NCI-H1694 (cell line): Measurements from ENCODE around the gene MTMR11.
"Not testable (repeated sequence)": the region's sequence is repeated elsewhere in the genome, so short reads cannot be mapped to it uniquely, and the experiment has no call there.

ENCODE experiments used
- DNase-seq: peaks from one replicate; lab custom pipeline; 2025; lab: John Stamatoyannopoulos, UW

Gene MTMR11

GRCh38 chr1:149936170-149936991 lies at the start of gene MTMR11:
TSS of gene MTMR11 (minus strand) at chr1:149936879. CDS start at chr1:149936647, 232 bp downstream.
- DNase-seq = no peak

DNA sequence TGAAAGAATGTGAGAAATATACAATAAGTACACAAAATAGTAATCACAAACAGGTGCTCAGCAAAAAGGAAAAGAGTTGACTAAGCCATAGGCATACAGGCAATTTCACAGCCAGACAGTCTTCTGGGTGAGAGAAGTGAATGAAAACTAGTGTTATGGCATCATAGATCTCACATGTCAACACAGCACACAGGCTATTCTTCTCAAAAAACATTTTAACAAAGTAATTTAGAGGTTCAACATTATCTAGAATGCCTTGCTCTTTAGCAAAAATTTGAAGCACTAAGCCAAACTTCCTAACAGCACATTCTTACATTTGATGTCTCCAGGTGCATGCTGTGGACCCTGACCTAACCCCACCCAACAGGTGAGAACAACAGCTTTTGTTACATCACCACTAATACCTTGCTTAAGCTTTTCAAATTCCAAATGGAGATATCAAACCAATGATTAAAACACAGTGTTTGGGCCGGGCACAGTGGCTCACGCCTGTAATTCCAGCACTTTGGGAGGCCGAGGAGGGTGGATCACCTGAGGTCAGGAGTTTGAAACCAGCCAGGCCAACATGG lies 43.4 kb upstream of the MTMR11 start:
- no peak for DNase-seq

DNA sequence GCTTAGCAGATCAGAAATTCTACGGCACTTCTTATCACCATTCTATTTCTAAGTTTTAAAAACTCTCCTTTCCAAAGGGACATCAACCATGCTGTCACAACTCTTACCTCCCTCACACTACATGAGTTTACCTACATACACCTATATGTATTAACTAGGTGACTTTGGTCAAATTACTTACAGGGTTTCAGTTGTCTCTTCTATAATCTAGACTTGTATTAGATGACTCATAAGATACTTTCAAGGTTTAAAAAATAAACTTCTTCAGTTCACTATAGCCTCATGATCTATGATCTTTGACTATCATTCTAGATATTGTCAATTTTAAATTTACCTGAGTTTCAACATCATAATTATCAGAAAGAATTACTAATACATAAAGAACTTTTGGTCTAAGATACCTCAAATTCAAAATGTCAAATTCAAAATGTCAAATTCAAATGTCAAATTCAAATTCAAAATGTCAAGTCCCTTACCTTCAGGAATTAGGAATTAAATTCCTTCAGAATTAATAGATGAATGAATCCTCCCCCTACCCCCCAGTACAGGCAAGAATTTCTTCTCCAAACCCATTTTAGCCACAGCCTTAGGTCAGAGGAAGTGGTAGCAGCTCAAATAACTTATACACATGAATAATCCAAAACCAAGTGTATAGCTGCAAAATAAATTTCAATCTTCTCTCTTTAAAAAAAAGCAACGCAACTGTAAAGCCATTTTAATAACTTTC lies 42.7 kb upstream of the MTMR11 start:
- no peak for DNase-seq

DNA sequence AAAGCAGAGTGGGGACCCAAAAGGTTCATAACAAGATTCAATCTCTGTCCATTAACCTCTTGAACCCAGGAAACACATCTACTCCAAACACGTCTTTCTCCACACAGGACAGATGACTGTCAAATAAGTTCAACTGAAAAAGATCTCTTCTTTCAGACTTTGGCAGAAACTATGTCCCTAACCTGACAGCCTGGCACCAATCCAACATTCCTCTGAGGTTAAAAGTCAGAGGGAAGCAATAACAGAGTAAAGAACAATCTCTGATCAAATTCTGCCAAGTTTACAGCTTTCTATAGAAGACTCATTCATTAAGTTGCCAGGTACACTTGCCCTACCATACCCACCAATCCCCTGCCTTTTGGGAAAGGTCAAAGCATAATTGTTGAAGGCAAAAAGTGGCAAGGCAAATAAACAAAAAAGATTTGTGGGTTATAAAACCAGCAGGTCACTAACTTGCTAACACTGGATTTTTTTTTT lies 41.9 kb upstream of the MTMR11 start:
- DNase-seq = no peak

- no peak for DNase-seq
These were observed 40.7 kb upstream of the MTMR11 start for GRCh38 chr1:149977345-149977744.

DNA sequence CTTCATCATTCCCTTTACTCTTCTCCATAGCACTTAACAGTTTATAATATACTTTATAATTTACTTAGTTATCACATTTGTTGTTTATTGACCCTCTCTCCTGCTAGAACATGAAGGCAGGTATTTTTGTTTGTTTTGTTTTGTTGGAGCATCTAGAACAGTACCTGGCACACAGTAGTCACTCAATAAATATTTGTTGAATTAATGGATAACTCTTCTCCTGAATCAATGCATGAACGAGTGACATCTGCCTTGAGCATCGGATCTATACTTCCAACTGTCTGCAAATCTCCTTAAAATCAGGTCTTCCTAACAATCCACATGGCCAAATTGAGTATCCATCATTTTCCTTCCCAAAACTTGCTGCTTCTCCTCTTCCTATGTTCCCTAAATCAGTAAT lies 35.9 kb upstream of the MTMR11 start:
- no peak for DNase-seq

GRCh38 chr1:149967646-149968045 lies 31.0 kb upstream of the MTMR11 start:
- no peak for DNase-seq

DNA sequence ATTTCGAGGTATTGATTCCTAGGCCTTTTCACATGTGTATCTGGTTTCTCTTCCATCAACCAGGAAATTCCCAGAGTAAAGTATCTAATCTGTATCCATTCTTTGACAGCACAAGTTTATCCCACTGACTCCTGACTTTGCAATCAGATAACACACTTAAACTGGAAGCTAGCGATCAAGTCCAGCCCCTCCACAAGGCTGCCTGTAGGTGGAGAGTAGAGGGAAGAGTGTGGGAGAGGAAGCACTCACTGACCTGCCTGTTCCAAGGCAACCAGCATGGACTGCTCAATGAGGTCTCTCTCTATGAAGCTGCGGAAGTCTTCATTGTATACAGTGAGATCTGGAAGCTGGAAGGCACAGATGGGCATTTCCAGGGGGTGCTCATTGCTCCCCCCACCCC lies 30.4 kb upstream of the MTMR11 start:
- no peak for DNase-seq

DNA sequence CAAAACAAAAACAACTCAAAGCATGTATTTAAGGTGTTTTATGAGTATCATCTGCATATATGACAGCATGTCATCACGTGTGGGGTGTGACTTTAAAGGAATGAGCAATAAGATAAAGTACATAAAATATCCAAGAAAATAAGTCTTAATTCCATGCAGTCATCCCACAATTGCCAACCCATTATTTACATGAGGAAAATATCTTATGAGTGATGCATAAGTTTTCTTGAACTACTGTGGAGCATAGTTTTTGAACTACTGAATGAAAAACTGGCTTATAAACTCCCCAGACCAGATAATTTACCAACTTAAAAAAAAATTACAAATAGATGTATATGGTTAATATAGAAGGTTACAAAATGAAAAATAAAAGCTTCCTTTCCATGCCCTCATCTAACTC lies 29.7 kb upstream of the MTMR11 start:
- no peak for DNase-seq

DNA sequence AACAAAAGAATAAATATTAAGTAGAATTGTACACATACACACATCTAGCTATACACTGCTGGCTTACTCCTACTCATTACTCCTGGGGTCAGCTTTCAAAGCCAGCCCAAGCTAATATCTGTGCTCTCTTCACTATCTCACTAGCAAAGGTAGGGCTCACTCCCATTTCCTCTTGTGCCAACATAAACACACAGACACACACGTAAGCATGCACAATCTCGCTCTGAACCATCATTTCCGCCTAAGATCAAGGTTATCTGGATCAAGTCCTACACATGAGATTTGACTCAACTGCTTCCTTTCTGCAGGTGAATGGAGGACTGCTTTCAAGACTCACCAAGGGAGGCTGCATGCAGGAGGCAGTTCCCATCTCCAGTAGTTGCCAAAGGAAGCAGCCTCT lies 28.8 kb upstream of the MTMR11 start:
- no peak for DNase-seq

GRCh38 chr1:149963358-149963757 lies 26.7 kb upstream of the MTMR11 start:
- no peak for DNase-seq

- DNase-seq = no peak
These were observed 26.1 kb upstream of the MTMR11 start for GRCh38 chr1:149962736-149963135.

DNA sequence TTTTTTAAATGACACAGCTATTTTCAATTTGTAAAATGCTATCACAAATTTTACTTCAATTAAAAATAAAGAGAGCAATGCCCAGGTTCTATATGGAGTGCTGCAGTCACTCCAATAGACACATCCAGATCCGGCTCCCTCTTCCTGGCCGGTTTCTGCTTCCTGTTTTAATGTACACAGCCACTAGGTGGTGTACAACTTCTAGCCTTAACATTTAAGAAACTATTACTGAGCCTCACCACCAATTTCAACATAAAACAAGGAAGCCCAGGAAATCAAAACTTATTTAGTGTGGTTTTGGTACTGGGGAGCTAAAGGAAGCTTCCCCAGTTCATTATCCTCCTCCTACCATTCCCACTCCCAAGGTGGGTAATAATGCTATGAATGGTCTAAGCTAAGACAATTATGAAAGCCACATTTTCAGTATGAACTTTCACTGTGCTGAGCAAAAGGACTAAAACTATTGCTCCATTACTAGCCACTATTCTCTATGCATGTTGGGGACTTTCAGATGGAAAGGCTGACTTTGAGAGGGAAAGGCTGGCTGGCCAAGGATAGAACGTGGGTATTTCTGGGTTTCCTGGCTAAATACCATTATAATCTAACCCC lies 25.5 kb upstream of the MTMR11 start:
- DNase-seq = peak; percentile 71

DNA sequence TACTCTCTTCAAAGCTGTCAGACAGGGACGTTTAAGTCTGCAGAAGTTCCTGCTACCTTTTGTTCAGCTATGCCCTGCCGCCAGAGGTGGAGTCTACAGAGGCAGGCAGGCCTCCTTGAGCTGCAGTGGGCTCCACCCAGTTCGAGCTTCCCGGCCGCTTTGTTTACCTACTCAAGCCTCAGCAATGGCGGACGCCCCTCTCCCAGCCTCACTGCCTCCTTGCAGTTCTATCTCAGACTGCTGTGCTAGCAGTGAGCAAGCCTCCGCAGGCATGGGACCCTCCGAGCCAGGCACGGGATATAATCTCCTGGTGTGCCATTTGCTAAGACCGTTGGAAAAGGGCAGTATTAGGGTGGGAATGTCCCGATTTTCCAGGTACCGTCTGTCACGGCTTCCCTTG lies 20.9 kb upstream of the MTMR11 start:
- not testable (repeated sequence) for DNase-seq

GRCh38 chr1:149949911-149950310 lies 13.2 kb upstream of the MTMR11 start:
- no peak for DNase-seq

DNA sequence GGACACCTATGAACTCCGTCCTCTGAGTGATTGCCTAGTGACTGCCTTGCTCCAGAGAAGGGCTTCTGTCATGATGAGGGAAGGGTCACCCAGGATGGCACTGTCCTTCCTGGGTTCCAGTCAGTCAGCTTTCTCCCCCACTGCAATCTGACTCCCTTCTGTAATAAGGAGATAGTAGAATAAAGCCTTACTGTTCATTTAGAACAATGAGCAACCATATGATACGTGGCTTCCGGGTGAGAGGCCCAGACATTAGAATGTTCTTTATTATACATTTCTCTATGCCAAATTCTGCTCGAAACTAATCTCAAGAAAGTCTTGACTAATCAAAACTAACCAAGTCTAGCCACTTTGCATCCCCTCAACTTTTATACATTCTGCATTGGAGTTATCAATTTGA lies 8.5 kb upstream of the MTMR11 start:
- DNase-seq = no peak

GRCh38 chr1:149942885-149943284 lies 6.2 kb upstream of the MTMR11 start:
- DNase-seq = no peak

- DNase-seq = no peak
These were observed 5.5 kb upstream of the MTMR11 start for GRCh38 chr1:149942207-149942606.

DNA sequence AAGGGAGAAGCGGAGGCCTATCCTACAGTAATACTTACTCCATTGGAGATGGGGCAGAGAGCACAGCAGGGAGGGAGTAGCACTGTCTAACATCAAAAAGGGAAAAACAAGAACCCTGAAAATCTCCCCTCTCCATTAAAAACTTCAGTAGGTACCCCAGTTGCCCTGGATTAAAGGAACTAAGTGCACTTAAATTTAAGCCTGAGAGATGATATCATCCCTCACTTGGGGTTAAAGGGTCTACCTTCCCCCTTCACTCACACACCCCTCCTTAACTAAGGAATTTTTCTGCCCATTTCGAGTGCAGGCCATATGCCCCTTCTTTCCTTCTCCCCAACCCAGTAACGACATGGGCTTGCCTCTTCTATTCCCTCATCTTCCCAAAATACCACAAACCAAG lies 3.7 kb upstream of the MTMR11 start:
- no peak for DNase-seq

DNA sequence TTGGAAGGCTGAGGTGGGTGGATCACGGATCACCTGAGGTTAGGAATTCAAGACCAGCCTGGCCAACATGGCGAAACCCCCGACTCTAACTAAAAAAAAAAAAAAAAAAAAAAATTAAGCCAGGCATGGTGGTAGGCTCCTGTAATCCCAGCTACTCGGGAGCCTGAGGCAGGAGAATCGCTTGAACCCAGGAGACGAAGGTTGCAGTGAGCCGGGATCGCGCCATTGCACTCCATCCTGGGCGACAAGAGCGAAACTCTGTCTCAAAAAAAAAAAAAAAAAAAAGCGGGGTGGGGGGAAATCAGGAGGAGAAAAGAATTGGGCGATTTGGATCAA lies 2.0 kb upstream of the MTMR11 start:
- DNase-seq = not testable (repeated sequence)

GRCh38 chr1:149937759-149938158 lies 1.1 kb upstream of the MTMR11 start:
- no peak for DNase-seq

DNA sequence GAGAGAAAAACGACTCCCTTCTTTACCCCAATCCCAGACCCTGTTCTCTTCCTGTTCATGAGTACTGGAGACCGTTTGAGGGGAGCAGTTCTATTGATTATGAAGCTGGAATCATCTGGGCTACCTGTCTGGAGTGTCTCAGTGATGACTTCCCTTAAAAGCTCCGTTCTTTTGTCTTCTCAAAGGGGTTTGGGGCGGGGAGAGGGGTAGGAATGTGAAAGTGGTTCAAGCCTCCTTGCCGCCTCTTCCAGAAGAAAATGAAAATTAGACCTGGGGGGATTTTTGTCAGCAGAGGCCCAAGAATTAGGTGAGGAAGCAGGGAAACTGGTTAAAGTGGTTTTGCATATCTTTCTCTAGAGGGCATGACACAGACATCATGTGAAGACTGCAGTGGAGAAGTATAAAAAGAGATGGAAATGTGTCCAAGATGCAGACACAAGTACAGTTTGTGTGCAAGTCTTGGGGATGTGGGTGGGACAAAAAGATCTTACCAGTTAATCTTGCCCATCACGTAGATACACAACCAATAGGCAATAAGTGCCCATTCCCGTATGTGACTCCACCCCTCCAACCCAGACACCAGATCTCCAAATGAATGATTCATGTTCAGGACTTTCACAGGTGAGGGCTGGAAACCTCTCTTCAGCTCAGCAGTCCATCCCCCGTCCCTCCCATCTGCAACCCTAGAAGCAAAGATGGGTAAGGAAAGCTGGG lies 470 bp upstream of the MTMR11 start:
- no peak for DNase-seq
